K562 (cell line): Measurements from ENCODE around the gene CCDC32. TPM values are rescaled to one million over a fixed set of nuclear protein-coding genes. Genes with fewer than 3 reads are reported as not detected.

Experiments used
- CCNT2 ChIP-seq: IDR thresholded peaks from 2 replicates; pipeline ENCODE4 v1.6.1; 2011; ENCODE audit warnings: borderline replicate concordance, low read depth, mild to moderate bottlenecking, moderate library complexity, mixed read lengths, low read length; ENCODE audit not compliant: insufficient read length; ENCODE audit errors: extremely low read depth
- DDX20 ChIP-seq: fragments of 450-650 bp; IDR thresholded peaks from 2 replicates; pipeline ENCODE4 v1.6.1; 2016; ENCODE audit warnings: missing genetic modification characterization, low read depth, mild to moderate bottlenecking, missing compliant biosample characterization, moderate library complexity
- GTF2E2 ChIP-seq: fragments of 200-800 bp; sonication (Bioruptor generic); IDR thresholded peaks from 2 replicates; pipeline ENCODE4 v1.6.1; 2016; ENCODE audit warnings: missing genetic modification characterization, missing compliant biosample characterization
- L3MBTL2 ChIP-seq: fragments of 450-650 bp; IDR thresholded peaks from 2 replicates; pipeline ENCODE4 v1.6.1; 2016; ENCODE audit warnings: mild to moderate bottlenecking, moderate library complexity
- POLR2H ChIP-seq: IDR thresholded peaks from 2 replicates; pipeline ENCODE4 v1.6.1; 2016; ENCODE audit warnings: missing genetic modification characterization, low read depth, mild to moderate bottlenecking, control low read depth, missing compliant biosample characterization, moderate library complexity
- SETDB1 ChIP-seq: IDR thresholded peaks from one replicate; pipeline ENCODE4 v1.6.1; 2012; ENCODE audit warnings: low read length, control low read depth, inconsistent platforms
- ZNF263 ChIP-seq: sonication (generic); formaldehyde crosslinking; IDR thresholded peaks from 2 replicates; pipeline ENCODE4 v1.8.0; 2022; ENCODE audit warnings: mild to moderate bottlenecking, missing genetic modification reagents, borderline replicate concordance
- polyA plus RNA-seq, 8 experiments: library from polyadenylated mRNA; depleted of rRNA in 4 of 8; stranded (reverse) in 5 of 8; unstranded in 3 of 8; fragments of >200 nt; fragmentation: Nextera tagmentation in 2 of 8; fragmentation: Illumina TruSeq in 1 of 8; extraction: Ambion mirVana in 2 of 8; extraction: Trizol in 1 of 8; gene quantifications; 2 replicates each; pipeline versions ENCODE4 v1.2.1 to v1.2.3, GENCODE V29; 2011 to 2014; ENCODE audit warnings: inconsistent platforms in 1 of 8, missing spikeins in 1 of 8
- total RNA-seq, 7 experiments: library from RNA; depleted of rRNA in 6 of 7; stranded (reverse); fragments of >200 nt in 6 of 7; fragmentation: Illumina TruSeq in 2 of 7; extraction: Trizol in 2 of 7; gene quantifications; 2 replicates each; pipeline versions ENCODE4 v1.2.1 to v1.2.3, GENCODE V29; 2011 to 2021; ENCODE audit warnings: low replicate concordance in 1 of 7
- TF ChIP-seq, protein P1 (sequence below): fragments of 150-350 bp; IDR thresholded peaks from 2 replicates; pipeline ENCODE4 v1.6.1; 2014; ENCODE audit warnings: low read depth, mild to moderate bottlenecking, low read length, borderline replicate concordance
- TF ChIP-seq, protein P2 (sequence below): fragments of 450-650 bp; formaldehyde crosslinking; IDR thresholded peaks from 2 replicates; pipeline ENCODE4 v1.4.0; 2020; ENCODE audit warnings: mild to moderate bottlenecking, moderate library complexity
- TF ChIP-seq, protein P3 (sequence below): fragments of 450-650 bp; IDR thresholded peaks from 2 replicates; pipeline ENCODE4 v1.6.1; 2016; ENCODE audit warnings: mild to moderate bottlenecking, moderate library complexity

The CCDC32 gene
- total and polyA plus RNA-seq, 9 of the 15 experiments (the other 6 are each of a cell fraction or from before 2014, with no cell fraction given): 22.2 to 94.8 (median 37.1) TPM

GRCh38 chr15:40564591-40565332 lies at the start of gene CCDC32 (continued):
- TF ChIP-seq, protein P1, sequence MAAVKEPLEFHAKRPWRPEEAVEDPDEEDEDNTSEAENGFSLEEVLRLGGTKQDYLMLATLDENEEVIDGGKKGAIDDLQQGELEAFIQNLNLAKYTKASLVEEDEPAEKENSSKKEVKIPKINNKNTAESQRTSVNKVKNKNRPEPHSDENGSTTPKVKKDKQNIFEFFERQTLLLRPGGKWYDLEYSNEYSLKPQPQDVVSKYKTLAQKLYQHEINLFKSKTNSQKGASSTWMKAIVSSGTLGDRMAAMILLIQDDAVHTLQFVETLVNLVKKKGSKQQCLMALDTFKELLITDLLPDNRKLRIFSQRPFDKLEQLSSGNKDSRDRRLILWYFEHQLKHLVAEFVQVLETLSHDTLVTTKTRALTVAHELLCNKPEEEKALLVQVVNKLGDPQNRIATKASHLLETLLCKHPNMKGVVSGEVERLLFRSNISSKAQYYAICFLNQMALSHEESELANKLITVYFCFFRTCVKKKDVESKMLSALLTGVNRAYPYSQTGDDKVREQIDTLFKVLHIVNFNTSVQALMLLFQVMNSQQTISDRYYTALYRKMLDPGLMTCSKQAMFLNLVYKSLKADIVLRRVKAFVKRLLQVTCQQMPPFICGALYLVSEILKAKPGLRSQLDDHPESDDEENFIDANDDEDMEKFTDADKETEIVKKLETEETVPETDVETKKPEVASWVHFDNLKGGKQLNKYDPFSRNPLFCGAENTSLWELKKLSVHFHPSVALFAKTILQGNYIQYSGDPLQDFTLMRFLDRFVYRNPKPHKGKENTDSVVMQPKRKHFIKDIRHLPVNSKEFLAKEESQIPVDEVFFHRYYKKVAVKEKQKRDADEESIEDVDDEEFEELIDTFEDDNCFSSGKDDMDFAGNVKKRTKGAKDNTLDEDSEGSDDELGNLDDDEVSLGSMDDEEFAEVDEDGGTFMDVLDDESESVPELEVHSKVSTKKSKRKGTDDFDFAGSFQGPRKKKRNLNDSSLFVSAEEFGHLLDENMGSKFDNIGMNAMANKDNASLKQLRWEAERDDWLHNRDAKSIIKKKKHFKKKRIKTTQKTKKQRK: no peak
- TF ChIP-seq GTF2E2 (tag): no peak
- TF ChIP-seq SETDB1: no peak
- no peak for TF ChIP-seq DDX20 (tag)
- TF ChIP-seq L3MBTL2: peak; percentile 95
- TF ChIP-seq, protein P2, sequence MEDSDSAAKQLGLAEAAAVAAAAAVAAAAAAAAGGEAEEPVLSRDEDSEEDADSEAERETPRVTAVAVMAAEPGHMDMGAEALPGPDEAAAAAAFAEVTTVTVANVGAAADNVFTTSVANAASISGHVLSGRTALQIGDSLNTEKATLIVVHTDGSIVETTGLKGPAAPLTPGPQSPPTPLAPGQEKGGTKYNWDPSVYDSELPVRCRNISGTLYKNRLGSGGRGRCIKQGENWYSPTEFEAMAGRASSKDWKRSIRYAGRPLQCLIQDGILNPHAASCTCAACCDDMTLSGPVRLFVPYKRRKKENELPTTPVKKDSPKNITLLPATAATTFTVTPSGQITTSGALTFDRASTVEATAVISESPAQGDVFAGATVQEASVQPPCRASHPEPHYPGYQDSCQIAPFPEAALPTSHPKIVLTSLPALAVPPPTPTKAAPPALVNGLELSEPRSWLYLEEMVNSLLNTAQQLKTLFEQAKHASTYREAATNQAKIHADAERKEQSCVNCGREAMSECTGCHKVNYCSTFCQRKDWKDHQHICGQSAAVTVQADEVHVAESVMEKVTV (CRISPR knock-in tag): no peak
- TF ChIP-seq, protein P3, sequence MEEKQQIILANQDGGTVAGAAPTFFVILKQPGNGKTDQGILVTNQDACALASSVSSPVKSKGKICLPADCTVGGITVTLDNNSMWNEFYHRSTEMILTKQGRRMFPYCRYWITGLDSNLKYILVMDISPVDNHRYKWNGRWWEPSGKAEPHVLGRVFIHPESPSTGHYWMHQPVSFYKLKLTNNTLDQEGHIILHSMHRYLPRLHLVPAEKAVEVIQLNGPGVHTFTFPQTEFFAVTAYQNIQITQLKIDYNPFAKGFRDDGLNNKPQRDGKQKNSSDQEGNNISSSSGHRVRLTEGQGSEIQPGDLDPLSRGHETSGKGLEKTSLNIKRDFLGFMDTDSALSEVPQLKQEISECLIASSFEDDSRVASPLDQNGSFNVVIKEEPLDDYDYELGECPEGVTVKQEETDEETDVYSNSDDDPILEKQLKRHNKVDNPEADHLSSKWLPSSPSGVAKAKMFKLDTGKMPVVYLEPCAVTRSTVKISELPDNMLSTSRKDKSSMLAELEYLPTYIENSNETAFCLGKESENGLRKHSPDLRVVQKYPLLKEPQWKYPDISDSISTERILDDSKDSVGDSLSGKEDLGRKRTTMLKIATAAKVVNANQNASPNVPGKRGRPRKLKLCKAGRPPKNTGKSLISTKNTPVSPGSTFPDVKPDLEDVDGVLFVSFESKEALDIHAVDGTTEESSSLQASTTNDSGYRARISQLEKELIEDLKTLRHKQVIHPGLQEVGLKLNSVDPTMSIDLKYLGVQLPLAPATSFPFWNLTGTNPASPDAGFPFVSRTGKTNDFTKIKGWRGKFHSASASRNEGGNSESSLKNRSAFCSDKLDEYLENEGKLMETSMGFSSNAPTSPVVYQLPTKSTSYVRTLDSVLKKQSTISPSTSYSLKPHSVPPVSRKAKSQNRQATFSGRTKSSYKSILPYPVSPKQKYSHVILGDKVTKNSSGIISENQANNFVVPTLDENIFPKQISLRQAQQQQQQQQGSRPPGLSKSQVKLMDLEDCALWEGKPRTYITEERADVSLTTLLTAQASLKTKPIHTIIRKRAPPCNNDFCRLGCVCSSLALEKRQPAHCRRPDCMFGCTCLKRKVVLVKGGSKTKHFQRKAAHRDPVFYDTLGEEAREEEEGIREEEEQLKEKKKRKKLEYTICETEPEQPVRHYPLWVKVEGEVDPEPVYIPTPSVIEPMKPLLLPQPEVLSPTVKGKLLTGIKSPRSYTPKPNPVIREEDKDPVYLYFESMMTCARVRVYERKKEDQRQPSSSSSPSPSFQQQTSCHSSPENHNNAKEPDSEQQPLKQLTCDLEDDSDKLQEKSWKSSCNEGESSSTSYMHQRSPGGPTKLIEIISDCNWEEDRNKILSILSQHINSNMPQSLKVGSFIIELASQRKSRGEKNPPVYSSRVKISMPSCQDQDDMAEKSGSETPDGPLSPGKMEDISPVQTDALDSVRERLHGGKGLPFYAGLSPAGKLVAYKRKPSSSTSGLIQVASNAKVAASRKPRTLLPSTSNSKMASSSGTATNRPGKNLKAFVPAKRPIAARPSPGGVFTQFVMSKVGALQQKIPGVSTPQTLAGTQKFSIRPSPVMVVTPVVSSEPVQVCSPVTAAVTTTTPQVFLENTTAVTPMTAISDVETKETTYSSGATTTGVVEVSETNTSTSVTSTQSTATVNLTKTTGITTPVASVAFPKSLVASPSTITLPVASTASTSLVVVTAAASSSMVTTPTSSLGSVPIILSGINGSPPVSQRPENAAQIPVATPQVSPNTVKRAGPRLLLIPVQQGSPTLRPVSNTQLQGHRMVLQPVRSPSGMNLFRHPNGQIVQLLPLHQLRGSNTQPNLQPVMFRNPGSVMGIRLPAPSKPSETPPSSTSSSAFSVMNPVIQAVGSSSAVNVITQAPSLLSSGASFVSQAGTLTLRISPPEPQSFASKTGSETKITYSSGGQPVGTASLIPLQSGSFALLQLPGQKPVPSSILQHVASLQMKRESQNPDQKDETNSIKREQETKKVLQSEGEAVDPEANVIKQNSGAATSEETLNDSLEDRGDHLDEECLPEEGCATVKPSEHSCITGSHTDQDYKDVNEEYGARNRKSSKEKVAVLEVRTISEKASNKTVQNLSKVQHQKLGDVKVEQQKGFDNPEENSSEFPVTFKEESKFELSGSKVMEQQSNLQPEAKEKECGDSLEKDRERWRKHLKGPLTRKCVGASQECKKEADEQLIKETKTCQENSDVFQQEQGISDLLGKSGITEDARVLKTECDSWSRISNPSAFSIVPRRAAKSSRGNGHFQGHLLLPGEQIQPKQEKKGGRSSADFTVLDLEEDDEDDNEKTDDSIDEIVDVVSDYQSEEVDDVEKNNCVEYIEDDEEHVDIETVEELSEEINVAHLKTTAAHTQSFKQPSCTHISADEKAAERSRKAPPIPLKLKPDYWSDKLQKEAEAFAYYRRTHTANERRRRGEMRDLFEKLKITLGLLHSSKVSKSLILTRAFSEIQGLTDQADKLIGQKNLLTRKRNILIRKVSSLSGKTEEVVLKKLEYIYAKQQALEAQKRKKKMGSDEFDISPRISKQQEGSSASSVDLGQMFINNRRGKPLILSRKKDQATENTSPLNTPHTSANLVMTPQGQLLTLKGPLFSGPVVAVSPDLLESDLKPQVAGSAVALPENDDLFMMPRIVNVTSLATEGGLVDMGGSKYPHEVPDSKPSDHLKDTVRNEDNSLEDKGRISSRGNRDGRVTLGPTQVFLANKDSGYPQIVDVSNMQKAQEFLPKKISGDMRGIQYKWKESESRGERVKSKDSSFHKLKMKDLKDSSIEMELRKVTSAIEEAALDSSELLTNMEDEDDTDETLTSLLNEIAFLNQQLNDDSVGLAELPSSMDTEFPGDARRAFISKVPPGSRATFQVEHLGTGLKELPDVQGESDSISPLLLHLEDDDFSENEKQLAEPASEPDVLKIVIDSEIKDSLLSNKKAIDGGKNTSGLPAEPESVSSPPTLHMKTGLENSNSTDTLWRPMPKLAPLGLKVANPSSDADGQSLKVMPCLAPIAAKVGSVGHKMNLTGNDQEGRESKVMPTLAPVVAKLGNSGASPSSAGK: peak; percentile 82
- no peak for TF ChIP-seq POLR2H
- peak; percentile 45; the same call in 1 of the 2 replicates for TF ChIP-seq ZNF263 (CRISPR knock-in tag)
- TF ChIP-seq CCNT2: no peak
